ENCODE data around the gene C3orf62. TPM values are rescaled to one million over a fixed set of nuclear protein-coding genes. Genes with fewer than 3 reads are reported as not detected.

Gene C3orf62
- total RNA-seq, 1 experiment from 2014 or later = 3.6 TPM

Small RNA genes within 50 kb of the gene (small RNA-seq; reads per million reads assigned to genes)
- gene AC121247.2 (not detected), gene MIR4271 (not detected), gene RF00019 (not detected)

Other genes starting within 250 kb of the C3orf62 start
- gene IMPDH2, start 247.8 kb downstream of the C3orf62 start, total RNA-seq (2014; rRNA removed; shearing (Covaris generic); ENCODE audit: low replicate concordance) = 522 and 655 TPM in 2 replicates
- gene QRICH1, start 183.2 kb downstream of the C3orf62 start, total RNA-seq (2014; rRNA removed; shearing (Covaris generic); ENCODE audit: low replicate concordance) = 75.4 and 80.0 TPM in 2 replicates
- 220 and 257 TPM in 2 replicates for gene QARS1, start 172.5 kb downstream of the C3orf62 start, total RNA-seq (2014; rRNA removed; shearing (Covaris generic); ENCODE audit: low replicate concordance)
- 31.5 and 111 TPM in 2 replicates for gene USP19, start 156.4 kb downstream of the C3orf62 start, total RNA-seq (2014; rRNA removed; shearing (Covaris generic); ENCODE audit: low replicate concordance)
- 3.8 TPM in 1 of 2 replicates, not detected in the other for gene LAMB2, start 144.2 kb downstream of the C3orf62 start, total RNA-seq (2014; rRNA removed; shearing (Covaris generic); ENCODE audit: low replicate concordance)
- 18.4 and 22.0 TPM in 2 replicates for gene CCDC71, start 110.9 kb downstream of the C3orf62 start, total RNA-seq (2014; rRNA removed; shearing (Covaris generic); ENCODE audit: low replicate concordance)
- 8.4 and 16.5 TPM in 2 replicates for gene KLHDC8B, start 105.6 kb downstream of the C3orf62 start, total RNA-seq (2014; rRNA removed; shearing (Covaris generic); ENCODE audit: low replicate concordance)
- gene USP4, start 62.8 kb upstream of the C3orf62 start, total RNA-seq (2014; rRNA removed; shearing (Covaris generic); ENCODE audit: low replicate concordance) = 30.0 and 31.7 TPM in 2 replicates
- 89.0 and 127 TPM in 2 replicates for gene GPX1, start 81.1 kb upstream of the C3orf62 start, total RNA-seq (2014; rRNA removed; shearing (Covaris generic); ENCODE audit: low replicate concordance)
- gene RHOA, start 134.7 kb upstream of the C3orf62 start, total RNA-seq (2014; rRNA removed; shearing (Covaris generic); ENCODE audit: low replicate concordance) = 227 and 281 TPM in 2 replicates
- gene TCTA, start 135.2 kb upstream of the C3orf62 start, total RNA-seq (2014; rRNA removed; shearing (Covaris generic); ENCODE audit: low replicate concordance) = 17.2 and 26.9 TPM in 2 replicates
- gene AMT, start 145.2 kb upstream of the C3orf62 start, total RNA-seq (2014; rRNA removed; shearing (Covaris generic); ENCODE audit: low replicate concordance) = 2.4 and 5.9 TPM in 2 replicates
- 17.8 and 23.9 TPM in 2 replicates for gene NICN1, start 152.1 kb upstream of the C3orf62 start, total RNA-seq (2014; rRNA removed; shearing (Covaris generic); ENCODE audit: low replicate concordance)
- gene DAG1, start 193.0 kb upstream of the C3orf62 start, total RNA-seq (2014; rRNA removed; shearing (Covaris generic); ENCODE audit: low replicate concordance) = 11.3 and 19.1 TPM in 2 replicates